ENCODE results near the gene CCDC91. TPM values are rescaled to one million over a fixed set of nuclear protein-coding genes. Genes with fewer than 3 reads are reported as not detected.

CCDC91 gene
- total RNA-seq, 1 experiment from 2014 or later: 15.7 TPM

DNA sequence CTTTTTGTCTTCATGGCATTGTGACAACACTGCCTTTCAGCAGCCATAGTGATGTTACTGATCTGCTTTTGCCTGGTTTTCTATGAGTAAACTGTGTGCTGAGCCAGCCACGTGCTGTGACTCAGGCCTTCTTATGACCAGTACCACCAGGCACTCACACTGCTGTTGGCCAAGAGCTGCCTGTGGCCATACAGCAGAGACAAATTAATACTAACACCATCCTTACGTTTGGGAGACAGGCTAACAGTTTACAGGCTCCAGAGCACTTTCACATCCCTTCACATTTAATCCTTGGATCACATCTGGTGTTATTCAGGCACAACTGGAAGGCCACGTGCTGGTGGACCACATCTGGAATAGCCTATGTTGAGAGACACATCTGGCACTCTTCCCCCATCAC, 377.9 kb downstream of the CCDC91 start:
- no peaks in the 10 kb centered on the region for H3K27me3 Mint-ChIP-seq (ENCODE audit: low read depth)
- no peak for DNase-seq (ENCODE audit: low spot score)
- ATAC-seq: no peak
- H3K4me3 Mint-ChIP-seq: no peak overlapping the region
- no peaks in the 10 kb centered on the region for H3K36me3 Mint-ChIP-seq
- TF ChIP-seq, protein P1, sequence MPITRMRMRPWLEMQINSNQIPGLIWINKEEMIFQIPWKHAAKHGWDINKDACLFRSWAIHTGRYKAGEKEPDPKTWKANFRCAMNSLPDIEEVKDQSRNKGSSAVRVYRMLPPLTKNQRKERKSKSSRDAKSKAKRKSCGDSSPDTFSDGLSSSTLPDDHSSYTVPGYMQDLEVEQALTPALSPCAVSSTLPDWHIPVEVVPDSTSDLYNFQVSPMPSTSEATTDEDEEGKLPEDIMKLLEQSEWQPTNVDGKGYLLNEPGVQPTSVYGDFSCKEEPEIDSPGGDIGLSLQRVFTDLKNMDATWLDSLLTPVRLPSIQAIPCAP (CRISPR knock-in tag; IDR thresholded peaks at IDR 0.05): no peak
- TF ChIP-seq, protein P2, sequence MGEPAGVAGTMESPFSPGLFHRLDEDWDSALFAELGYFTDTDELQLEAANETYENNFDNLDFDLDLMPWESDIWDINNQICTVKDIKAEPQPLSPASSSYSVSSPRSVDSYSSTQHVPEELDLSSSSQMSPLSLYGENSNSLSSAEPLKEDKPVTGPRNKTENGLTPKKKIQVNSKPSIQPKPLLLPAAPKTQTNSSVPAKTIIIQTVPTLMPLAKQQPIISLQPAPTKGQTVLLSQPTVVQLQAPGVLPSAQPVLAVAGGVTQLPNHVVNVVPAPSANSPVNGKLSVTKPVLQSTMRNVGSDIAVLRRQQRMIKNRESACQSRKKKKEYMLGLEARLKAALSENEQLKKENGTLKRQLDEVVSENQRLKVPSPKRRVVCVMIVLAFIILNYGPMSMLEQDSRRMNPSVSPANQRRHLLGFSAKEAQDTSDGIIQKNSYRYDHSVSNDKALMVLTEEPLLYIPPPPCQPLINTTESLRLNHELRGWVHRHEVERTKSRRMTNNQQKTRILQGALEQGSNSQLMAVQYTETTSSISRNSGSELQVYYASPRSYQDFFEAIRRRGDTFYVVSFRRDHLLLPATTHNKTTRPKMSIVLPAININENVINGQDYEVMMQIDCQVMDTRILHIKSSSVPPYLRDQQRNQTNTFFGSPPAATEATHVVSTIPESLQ (CRISPR knock-in tag; IDR thresholded peaks at IDR 0.05): no peak
- TF ChIP-seq TP53 (CRISPR knock-in tag; IDR thresholded peaks at IDR 0.05): no peak
- no peak for TF ChIP-seq NR2C2 (CRISPR knock-in tag; IDR thresholded peaks at IDR 0.05)
- H3K9me3 Mint-ChIP-seq: peaks cover 10% of the 10 kb centered on the region
- H3K4me1 Mint-ChIP-seq: 0 out of 2 replicates have a peak, but pooled peaks cover 3% of the 10 kb centered on the region
- ChIA-PET POLR2A (no interaction called here), CTCF (no interaction called here)
- no peak overlapping the region for H3K27ac Mint-ChIP-seq

DNA sequence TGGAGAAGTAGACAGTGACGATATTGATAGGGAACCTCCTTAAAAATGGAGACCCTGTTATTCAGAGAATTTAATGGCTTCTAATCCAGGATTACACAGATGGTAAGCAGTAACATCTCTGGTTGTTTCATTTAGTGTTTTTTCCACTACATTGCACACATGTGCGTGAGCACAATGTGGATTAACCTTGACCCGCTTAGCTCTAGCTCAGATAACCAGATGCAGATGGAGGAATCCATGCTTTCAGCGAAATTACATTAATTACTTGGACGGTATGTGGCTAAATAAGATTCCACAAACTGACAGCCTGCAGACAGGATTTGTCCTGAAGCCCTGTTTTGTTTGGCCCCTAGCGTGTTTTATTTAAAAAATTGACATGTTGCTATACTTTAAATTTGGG, 378.4 kb downstream of the CCDC91 start:
- no peak overlapping the region for H3K27ac Mint-ChIP-seq
- TF ChIP-seq OVOL2 (CRISPR knock-in tag; IDR thresholded peaks at IDR 0.05; ENCODE audit: borderline replicate concordance) (no peak), RELA (CRISPR knock-in tag; IDR thresholded peaks at IDR 0.05; ENCODE audit: borderline replicate concordance) (no peak), MXD4 (CRISPR knock-in tag; IDR thresholded peaks at IDR 0.05; ENCODE audit: borderline replicate concordance) (no peak), TEAD4 (CRISPR knock-in tag; IDR thresholded peaks at IDR 0.05) (no peak), HMGA2 (CRISPR knock-in tag; IDR thresholded peaks at IDR 0.05) (no peak), FOXK1 (CRISPR knock-in tag; IDR thresholded peaks at IDR 0.05) (no peak), ZNF416 (CRISPR knock-in tag; IDR thresholded peaks at IDR 0.05) (no peak), GRHL2 (CRISPR knock-in tag; IDR thresholded peaks at IDR 0.05; ENCODE audit: insufficient replicate concordance, severe bottlenecking) (no peak), ZNF232 (CRISPR knock-in tag; IDR thresholded peaks at IDR 0.05) (no peak), ZNF423 (CRISPR knock-in tag; IDR thresholded peaks at IDR 0.05) (no peak), SMAD3 (CRISPR knock-in tag; IDR thresholded peaks at IDR 0.05; ENCODE audit: borderline replicate concordance) (no peak)
- TF ChIP-seq, protein P3, sequence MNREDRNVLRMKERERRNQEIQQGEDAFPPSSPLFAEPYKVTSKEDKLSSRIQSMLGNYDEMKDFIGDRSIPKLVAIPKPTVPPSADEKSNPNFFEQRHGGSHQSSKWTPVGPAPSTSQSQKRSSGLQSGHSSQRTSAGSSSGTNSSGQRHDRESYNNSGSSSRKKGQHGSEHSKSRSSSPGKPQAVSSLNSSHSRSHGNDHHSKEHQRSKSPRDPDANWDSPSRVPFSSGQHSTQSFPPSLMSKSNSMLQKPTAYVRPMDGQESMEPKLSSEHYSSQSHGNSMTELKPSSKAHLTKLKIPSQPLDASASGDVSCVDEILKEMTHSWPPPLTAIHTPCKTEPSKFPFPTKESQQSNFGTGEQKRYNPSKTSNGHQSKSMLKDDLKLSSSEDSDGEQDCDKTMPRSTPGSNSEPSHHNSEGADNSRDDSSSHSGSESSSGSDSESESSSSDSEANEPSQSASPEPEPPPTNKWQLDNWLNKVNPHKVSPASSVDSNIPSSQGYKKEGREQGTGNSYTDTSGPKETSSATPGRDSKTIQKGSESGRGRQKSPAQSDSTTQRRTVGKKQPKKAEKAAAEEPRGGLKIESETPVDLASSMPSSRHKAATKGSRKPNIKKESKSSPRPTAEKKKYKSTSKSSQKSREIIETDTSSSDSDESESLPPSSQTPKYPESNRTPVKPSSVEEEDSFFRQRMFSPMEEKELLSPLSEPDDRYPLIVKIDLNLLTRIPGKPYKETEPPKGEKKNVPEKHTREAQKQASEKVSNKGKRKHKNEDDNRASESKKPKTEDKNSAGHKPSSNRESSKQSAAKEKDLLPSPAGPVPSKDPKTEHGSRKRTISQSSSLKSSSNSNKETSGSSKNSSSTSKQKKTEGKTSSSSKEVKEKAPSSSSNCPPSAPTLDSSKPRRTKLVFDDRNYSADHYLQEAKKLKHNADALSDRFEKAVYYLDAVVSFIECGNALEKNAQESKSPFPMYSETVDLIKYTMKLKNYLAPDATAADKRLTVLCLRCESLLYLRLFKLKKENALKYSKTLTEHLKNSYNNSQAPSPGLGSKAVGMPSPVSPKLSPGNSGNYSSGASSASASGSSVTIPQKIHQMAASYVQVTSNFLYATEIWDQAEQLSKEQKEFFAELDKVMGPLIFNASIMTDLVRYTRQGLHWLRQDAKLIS (CRISPR knock-in tag; IDR thresholded peaks at IDR 0.05; ENCODE audit: borderline replicate concordance): no peak
- TF ChIP-seq, protein P4, sequence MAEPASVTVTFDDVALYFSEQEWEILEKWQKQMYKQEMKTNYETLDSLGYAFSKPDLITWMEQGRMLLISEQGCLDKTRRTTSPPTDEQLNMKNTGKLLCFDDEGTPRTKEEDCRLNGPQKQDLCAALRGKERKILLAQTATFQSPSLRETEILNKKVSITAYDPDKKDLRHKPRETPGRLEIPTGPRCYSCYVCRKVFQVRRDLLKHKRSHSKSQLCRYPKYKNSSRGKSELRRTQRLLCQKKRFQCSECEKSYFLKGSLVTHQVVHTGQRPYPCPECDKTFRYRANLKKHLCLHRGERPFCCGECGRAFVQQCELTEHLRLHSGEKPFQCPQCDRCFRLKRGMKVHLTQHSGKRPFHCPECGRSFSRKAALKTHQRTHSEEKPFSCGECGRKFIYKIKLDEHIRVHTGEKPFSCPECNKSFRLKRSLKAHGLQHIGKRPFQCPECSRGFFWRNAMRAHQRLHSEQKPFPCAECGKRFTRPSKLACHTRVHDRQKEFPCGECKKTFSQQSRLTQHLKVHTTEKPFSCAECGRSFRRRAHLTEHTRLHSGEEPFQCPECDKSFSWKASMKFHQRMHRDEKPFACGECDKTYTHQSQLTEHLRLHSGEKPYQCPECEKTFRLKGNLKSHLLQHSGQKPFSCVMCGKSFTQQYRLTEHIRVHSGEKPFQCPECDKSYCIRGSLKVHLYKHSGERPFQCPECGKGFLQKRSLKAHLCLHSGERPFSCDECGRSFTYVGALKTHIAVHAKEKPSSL (CRISPR knock-in tag; conservative IDR thresholded peaks at IDR 0.05): no peak
- TF ChIP-seq, protein P5, sequence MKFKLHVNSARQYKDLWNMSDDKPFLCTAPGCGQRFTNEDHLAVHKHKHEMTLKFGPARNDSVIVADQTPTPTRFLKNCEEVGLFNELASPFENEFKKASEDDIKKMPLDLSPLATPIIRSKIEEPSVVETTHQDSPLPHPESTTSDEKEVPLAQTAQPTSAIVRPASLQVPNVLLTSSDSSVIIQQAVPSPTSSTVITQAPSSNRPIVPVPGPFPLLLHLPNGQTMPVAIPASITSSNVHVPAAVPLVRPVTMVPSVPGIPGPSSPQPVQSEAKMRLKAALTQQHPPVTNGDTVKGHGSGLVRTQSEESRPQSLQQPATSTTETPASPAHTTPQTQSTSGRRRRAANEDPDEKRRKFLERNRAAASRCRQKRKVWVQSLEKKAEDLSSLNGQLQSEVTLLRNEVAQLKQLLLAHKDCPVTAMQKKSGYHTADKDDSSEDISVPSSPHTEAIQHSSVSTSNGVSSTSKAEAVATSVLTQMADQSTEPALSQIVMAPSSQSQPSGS (CRISPR knock-in tag; IDR thresholded peaks at IDR 0.05; ENCODE audit: borderline replicate concordance, low read depth): no peak
- no peaks in the 10 kb centered on the region for H3K36me3 Mint-ChIP-seq
- no peak overlapping the region for H3K4me3 Mint-ChIP-seq
- H3K9me3 Mint-ChIP-seq: peaks cover 10% of the 10 kb centered on the region
- ChIA-PET POLR2A (no interaction called here), CTCF (no interaction called here)
- 0 out of 2 replicates have a peak, but pooled peaks cover 3% of the 10 kb centered on the region for H3K4me1 Mint-ChIP-seq
- ATAC-seq (no peak), DNase-seq (ENCODE audit: low spot score) (no peak)
- H3K27me3 Mint-ChIP-seq (ENCODE audit: low read depth): no peaks in the 10 kb centered on the region
